ENCODE results near the gene EPS15.
A peak's percentile ranks its signal among the peaks of the same experiment; 100 is the strongest.

Gene EPS15

DNA sequence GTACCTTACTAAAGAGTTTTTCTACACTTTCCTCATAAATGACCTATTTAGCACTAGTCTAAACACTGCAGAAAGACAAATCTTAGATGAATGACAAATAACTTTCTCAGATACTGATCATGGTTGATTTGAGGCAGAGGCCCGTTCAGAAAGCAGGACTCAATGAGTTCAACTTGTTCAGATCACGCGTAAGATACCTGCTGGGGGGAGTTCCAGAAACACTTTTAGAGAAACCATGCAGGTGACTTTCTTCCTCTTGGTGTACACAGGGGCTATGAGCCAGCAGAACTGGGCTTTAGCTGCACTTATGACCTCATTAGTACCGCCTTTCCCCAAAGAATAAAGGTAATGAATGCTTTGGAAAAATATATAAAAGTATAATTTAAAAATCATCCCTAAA, 149.9 kb downstream of the EPS15 start:
- no peak for DNase-seq

DNA sequence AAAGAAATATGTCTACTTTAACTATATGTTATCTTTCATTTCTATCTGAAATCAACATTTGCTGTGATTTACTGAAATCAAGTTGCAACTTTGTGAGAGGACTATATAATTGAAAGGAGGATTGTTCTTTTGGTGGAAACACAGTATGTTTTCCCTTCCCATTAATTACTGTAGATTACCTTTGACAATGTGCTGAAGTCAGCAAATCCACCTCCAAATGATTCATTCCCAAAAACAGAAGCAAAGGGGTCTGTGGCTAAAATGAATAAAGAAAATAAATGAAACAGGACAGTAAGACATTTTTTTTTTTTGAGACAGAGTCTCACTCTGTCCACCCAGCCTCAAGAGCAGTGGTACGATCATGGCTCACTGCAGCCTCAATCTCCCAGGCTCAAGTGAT, 153.3 kb downstream of the EPS15 start:
- DNase-seq = no peak

DNA sequence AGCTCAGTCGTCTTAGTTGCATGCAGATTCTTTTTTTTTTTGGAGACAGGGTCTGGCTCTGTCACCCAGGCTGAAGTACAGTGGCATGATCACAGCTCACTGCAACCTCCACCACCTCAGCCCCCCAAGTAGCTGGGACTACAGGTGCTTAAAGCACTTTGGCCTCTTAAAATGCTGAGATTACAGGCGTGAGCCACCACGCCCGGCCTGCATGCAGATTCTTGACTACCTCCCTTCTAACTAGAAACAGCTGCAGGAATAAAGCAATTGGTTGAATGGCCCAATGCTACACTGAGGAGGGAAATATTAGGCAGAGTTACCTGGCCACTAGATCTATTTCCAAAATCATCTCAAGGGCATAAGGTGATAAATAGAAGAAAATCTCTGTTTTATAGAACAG, 159.2 kb downstream of the EPS15 start:
- DNase-seq = no peak

DNA sequence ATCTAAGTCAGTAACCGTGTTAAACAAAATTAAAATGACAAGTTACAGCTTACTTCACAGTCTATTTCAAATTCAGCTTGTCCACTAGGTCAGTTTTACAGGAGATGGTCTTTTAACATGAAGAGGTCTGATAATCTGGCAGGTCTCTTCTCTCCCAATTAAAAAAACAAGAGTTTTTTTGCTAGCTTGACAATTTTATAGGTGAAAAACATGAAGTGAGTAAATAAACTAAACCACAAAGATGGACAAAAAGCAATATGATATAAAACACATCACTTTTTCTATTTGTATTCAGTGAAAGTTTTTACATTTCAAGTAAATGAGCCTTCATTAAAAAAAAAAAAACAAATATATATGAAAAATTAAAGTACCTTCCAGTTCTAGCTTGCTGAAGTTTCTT, 163.7 kb downstream of the EPS15 start:
- no peak for DNase-seq

DNA sequence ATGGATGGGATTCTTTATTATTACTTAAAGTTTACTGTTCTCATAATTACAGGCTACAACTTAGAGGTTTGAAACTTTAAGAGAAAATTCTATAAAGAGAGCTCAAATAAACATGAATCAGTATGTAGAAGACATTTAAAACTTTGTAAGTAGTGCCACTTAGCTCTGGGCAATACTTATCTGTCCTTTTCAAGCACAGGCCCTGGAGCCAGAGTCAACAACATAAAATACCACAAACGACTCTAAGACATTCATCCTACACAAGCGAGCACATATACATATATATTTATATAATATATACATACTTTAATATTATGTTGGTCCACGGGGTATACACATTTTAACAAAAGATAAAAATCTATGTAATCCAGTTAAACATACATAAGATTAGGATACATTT, 164.7 kb downstream of the EPS15 start:
- no peak for DNase-seq

DNA sequence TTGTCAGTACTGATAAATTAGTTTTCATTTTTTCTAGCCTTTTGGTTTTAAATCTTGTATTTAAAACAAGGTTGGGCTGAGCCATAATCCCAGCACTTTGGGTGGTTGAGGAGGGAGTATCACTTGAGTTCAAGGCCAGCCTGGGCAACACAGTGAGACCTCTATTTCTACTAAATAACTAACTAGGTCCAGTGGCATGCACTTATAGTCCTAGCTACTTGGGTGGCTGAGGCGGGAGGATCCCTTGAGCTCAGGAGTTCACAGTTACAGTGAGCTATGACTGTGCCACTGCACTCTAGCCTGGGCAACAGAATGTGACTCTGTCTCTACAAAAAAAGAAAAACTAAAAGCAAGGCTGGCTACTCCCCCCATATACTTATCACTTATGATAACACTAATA, 167.2 kb downstream of the EPS15 start:
- no peak for DNase-seq

DNA sequence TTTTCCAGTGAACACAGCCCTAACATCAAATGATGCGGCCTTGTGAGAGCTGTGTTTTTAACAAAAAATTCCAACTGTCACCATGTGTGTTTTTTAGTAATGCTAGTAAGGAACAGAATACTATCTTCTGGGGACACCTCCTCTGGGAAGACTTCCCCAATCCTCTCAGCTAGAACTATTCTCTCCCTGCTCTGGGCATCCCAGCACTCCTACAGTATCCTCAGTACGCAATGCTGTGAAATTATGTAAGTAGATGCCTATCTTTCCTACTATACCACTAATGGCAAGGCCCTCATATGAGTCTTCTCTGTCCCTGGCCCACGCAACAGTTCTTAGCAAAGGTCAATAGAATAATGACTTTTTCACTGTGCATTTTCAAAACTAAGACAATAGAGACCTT, 169.2 kb downstream of the EPS15 start:
- no peak for DNase-seq

DNA sequence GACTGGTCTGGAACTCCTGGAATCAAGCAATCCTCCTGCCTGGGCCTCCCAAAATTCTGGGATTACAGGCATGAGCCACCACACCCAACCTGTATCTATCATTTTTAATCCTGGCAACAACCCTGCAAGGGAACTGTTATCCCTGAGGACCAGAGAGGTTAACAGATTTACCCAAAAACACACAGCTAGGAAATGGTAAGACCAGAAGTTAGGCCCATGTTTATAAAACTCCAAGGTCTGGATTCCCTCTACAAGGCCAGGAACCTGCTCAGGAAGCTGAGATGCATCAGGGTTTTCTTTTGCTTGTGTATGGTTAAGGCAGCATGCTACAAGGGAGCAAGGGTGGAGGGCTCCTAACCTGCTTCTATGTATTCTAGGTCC, 170.9 kb downstream of the EPS15 start:
- DNase-seq = no peak

DNA sequence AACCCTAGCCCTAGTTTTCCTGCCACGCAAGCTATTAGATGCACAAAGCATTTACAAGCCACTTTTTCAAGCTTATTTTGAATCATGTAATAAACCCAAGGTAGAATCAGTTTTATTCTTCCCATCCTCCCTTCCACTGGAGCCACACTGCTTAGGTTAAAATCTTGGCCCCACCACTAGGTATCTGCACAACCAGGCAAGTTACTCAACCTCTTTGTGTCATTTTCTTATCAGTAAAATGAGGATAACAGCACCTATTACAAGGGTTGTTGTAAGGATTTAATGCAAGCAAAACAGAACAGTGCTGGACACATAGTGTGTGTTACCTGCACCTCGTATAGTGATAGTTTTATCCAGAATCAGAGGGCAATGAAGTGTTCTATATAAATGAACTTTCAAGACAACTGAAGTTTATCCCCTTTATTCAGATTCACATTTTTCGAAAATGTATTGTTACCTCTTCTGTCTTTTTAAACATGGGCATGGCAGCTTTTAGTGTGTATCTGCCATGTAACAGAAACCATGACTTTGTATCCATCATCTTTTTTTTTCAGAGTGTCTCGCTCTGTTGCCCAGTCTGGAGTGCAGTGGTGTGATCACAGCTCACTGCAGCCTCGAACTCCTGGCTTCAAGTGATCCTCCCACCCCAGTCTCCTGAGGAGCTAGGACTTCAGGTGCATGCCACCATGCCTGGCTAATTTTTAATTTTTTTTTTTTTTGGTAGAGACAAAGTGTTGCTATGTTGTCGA, 171.5 kb downstream of the EPS15 start:
- no peak for DNase-seq

DNA sequence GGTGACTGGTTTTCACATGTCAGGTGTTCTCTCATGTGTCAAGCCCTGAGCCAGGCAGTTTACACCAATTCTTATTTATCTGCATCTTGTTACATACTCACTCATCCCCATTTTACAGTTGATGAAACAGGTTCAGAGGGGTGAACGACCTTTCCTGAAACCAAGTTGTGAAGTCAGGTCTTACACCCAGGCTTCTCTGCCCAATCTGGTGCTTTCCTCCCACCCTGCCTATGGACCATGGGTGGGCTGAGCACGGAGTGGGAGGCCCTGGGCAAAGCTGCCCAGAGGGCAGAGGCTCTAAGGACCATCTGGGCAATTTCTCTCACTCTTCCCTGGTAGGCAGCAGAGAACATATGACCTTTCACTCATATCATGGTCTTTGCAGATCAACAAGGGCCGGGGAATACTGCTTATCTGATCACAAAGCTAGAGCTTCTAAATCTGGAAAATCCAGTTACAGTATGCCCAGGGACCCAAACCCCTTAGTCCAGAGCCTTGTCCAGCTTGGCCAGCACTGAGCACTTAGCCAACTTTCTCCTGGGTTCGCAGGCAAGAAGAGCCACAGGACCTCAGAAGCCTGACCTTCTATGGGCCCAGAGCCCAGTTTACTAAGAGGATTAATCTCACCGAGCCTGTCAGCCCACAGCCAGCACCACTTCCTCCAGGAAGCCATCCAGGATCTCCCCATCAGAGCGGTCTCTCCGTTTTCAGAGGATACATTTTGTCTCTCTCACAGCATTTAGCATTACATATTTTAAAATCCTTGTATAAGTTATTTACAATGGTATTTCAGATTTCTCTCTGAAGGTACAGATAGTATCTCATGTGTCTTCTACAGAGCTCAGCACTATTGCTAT, 172.8 kb downstream of the EPS15 start:
- DNase-seq = no peak

DNA sequence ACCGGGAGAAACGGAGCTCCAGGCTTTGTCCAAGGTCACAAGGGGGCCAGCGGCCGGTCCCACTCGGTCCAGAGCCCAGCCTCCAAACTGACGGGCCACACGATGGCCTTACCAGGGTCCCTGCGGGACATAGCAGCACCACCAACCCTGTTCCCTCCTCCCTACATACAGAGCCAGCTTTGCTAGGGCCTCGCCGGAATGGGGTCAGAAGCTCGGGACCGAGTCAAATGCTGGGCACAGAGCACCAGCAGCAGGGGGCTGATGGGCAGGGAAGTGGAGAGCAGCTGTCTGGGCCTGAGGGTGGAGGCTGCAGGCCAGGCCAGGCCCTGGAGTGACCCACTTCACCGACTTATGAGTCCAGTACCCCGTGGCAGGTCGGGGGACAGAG, 173.8 kb downstream of the EPS15 start:
- no peak for DNase-seq

DNA sequence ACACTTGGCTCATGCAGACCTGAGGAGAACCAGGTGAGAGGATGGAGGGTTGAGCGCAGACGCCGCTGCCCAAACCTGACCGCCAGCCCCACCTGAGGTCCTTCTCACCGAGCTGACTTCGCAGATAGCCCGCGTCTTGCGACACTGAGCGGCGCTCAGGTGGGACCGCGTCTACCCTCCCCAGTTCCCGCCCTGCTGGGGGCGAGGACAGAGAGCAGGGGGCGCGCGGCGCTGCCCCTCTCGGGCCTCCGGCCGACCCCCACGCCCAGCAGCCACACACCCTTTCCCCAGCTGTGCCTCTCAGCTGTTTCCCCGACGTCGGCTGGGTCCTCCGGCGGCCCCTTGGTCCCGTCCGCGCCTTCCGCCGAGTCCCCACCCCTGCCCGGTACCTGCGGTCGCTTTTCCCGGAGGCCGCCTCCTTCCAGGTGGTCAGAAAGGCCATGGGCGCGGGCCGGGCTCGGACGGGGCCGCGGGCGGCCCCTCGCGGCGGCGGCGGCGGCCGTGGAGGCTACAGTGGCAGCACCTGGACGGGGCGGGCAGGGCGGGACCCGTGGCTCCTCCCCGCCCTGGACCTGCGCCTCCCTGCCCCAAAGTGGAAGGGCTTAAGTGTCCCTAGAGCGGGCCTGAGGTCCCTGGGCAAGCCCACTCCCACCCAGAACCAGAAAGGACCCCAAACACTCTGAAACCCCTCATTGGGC, 174.3 kb downstream of the EPS15 start:
- DNase-seq = peak; percentile 30

DNA sequence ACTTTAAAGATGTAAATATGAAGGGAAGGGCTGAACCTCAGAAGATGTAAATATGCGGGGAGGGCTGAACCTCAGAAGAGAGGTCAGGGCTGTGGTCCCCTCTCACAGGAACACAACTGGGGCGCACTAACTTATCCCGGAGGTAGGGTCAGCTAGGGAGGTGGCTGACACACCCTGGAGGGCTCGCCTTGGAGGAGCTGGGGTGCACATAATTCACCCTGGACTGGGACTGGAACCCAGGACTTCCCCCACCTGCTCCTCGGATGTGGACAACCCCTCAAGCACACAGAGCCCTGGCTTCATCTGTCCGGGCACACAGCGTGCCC, 174.8 kb downstream of the EPS15 start:
- DNase-seq = no peak

DNA sequence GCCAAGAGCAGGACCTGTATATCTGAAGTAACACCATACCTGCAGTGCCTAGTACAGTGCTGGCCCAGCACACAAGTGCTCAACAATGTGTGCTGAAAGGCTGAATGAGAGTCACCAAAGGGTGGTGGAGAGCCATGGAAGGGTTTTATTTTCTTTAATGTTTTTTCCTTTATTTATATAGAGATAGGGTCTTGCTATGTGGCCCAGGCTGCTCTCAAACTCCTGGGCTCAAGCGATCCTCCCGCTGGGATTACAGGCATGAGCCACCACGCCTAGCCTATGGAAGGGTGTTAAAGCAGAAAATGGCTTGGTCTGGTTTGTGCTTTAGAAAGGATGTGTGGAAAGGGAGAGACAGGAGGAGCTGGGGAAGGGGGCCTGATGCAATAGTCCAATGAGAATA, 175.4 kb downstream of the EPS15 start:
- no peak for DNase-seq

DNA sequence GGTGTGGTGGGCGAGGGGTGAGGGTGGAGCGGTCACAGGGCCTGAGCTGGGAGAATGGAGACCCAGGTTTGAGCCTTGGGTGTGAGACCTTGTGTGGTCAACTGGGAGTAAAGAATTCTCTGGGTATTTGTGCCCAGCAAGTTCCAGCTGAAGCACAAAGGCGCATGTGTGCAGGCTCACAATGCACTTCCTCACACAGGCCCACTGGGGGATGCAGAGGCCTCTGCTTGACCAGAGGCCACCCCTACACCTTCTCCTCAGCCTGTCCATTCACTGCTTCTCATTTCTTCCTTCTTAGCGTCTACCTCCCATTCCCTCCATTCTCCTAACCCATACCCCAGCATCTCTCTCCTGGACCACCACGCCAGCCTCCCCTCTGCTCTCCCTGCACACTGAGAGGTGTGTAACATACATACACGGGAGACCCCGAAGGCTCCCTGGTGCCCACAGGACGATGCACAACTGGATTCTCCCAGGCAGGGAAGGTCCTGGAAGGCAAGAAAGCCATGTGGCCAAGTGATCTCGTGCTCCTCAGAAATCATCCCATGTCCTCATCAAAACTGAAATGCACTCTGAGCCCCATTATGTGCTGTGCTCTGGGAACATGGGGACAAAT, 176.4 kb downstream of the EPS15 start:
- no peak for DNase-seq

DNA sequence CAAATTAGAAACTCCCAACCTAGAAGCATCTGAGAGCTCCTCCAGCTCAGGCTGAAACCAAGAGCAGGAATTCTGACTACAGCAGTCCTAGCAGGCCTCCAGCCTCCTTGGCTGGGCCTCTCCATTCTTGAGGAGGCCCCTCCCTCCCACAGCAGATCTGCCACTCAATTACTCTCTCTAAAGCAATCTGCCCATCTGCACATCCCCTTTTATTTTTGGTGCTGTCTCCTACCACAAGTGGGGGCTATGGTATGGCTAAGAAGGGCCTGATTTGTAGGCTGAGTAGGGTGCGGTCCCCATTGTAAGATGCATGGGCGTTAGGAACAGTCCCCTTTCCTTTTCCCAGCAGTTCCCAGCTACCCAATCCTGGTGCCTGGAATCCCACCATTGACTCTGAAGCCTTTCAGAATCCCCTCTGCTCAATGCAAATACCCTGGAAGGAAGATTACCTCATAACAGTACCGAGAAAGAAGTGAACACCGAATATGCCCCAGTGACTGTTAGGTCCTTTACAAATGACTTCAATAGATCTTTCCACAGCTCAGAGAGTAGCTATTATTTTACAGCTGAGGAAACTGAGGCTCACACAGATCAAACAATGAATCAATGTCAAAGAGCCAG, 177.1 kb downstream of the EPS15 start:
- no peak for DNase-seq

DNA sequence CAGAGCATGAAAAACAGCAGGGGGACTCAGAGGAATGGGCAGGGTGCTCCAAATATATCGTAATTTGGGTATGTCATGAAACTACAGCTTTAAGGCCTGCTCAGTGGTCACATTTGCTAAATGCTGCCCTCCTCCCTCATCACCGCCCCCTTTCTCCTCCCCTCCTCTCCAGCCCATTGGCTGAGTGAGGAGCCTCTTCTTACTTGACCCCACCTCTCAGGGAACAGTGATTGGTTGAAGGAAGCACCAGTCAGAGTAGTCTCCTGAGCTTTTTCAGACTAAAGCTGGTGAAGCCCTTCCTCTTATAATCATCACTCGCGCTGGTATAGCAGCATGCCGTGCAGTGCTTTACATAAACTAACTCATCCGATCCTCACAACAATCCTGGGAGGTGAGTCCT, 178.7 kb downstream of the EPS15 start:
- DNase-seq = no peak

DNA sequence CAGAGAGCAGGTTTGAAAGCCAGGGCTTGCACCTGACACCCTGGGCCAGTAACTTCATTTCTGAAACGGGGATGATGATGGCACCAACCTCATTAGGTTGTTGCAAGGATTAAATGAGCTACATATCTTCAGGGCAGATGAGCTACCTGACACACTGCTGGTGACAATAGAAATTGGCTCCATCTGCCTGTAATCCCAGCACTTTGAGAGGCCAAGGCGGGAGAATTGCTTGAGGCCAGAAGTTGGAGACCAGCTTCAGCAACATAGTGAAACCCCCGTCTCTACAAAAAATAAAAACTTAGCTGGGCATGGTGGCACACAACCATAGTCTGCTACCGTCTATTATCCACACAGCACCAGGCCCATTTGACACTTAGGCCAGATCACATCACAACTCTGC, 182.4 kb downstream of the EPS15 start:
- DNase-seq = no peak

DNA sequence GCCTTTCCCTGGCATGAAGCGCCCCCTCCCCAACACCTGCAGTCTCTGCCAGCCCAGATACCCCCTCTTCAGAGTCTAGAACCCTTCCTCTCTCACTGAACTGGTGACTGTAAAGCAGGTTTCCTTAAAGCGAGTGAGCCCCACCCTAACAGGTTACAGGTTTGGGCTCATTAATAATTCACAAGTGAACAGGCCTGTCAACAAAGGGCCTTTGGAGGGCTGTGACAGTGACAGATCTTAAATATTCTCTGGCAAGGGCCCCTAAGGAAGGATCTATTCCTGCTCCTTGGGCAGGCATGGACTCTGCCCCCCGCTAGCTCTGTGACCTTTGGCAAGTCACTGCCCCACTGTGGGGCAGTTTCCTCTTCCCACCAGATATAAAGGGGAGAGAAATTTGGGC, 183.1 kb downstream of the EPS15 start:
- DNase-seq = no peak

DNA sequence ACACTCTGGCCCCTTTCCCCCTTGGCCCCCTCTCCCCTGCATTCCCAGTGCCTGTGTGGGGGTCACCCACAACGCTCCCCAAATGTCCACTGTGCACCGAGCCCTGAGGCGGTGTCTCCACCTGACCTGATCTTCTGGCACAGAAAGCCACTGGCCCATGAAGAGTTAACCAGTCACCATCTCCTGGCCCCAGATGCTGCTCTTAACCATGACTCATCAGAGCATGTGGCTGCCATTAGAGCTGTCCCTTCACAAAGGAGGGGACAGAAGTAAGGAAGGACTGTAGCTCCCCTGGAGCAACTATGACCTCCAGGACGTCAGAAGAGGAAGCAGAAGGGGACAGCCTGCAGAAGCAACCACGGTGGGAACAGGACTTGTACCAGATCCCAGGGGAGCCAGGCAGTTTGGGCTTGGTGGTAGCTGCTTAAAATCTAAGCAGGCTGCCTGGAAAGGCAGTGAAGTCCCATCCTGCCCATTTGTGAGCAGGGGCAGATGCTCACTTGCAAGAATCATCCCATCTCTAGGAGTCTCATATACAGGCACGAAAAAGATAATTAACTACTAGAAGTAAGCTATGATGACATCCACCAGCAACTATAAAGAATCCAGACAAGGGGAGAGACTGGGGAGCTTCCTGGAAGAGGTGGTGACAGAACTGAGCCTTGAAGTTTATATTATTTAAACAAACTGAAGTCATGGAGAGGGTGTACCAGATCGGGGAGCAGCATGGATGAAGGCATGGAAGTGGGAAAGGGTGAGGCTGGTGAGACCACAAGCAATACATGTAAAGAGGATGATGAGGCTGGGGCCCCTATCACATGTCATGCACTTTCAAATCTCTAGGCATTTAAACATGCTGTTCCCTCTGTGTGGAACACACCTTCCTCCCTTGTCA, 187.6 kb downstream of the EPS15 start:
- peak; percentile 60 for DNase-seq

DNA sequence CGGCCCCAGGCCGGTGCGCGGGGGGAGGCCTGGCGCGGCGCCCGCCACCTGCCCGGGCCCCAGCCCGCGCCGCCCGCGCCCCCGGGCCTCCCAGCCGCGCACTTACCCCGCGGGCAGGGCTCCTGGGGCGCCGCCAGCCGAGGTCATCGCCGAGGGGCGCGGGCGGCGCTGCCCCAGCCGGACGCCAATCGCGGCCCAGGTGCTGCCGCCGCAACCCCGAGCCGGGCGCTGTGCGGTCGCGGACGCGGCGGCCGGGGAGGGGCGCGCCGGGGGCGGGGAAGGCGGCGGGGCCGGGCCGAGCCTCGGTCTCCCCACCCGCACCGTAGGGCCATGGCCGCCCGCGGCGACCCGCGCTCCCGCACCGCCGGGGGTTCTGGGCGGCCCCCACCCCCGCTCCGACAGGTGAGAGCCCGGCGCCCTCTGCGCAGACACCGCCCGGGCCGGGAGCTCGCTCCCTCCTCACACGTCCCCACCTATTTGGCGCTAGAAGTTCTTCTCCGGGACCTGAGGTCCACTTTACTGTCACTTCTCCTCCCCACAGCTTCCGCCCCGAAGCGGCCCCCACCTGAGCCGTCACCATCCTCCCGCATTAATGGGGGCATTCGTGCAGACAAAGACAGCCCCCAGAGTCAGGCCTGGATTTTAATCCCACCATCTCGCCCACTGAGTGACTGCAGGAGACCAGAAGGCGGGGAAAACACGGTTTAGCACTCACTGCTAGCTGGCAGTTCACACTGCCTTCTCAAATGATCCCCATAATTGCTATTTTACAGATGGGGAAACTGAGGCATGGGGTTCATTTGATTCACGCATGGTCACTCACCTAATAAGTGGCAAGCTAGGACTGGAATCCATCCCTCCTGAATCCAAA, 188.5 kb downstream of the EPS15 start, which contains the start of gene TTC39A:
TSS of gene TTC39A (minus strand) at position 232 of the 871 bp plus-strand sequence. CDS start at position 147, 85 bp downstream.
- peak; percentile 38 for DNase-seq

Data from RPMI8226 (cell line).